Adipocyte (in vitro differentiated cells): ENCODE measurements around the gene TIAM1.
"Not testable (repeated sequence)": the region's sequence is repeated elsewhere in the genome, so short reads cannot be mapped to it uniquely, and the experiment has no call there.

Source experiments
- DNase-seq: peaks from one replicate; pipeline ENCODE4 v3.0.0-alpha.2; 2015; ENCODE audit warnings: low read depth
- H3K27me3 ChIP-seq: replicated peaks from 2 replicates; pipeline ENCODE4 v1.7.0; 2013; ENCODE audit warnings: mild to moderate bottlenecking, low read length, moderate library complexity; ENCODE audit not compliant: control insufficient read depth, insufficient read depth
- H3K36me3 ChIP-seq: 2 replicates; pipeline ENCODE4 v1.7.0; 2013; ENCODE audit warnings: low read length, mild to moderate bottlenecking, moderate library complexity; ENCODE audit not compliant: control insufficient read depth, insufficient read depth, severe bottlenecking
- H3K4me1 ChIP-seq: 2 replicates; pipeline ENCODE4 v1.7.0; 2013; ENCODE audit warnings: mild to moderate bottlenecking, low read length, moderate library complexity; ENCODE audit not compliant: control insufficient read depth, insufficient read depth
- H3K4me3 ChIP-seq: 2 replicates; pipeline ENCODE4 v1.7.0; 2013; ENCODE audit warnings: mild to moderate bottlenecking, low read length, moderate library complexity
- H3K9ac ChIP-seq: 2 replicates; pipeline ENCODE4 v1.7.0; 2013; ENCODE audit warnings: mild to moderate bottlenecking, low read length, moderate library complexity
- H3K9me3 ChIP-seq: 2 replicates; pipeline ENCODE4 v1.7.0; 2013; ENCODE audit warnings: mild to moderate bottlenecking, low read length, moderate library complexity; ENCODE audit not compliant: control insufficient read depth

Gene TIAM1

GRCh38 chr21:31243611-31244010 is 100.5 kb downstream of the TIAM1 start:
- peaks cover 12% of the 10 kb centered on the region for H3K36me3 ChIP-seq
- H3K27me3 ChIP-seq, result no peaks in the 10 kb centered on the region
- H3K4me3 ChIP-seq, result no peak overlapping the region
- H3K9ac ChIP-seq, result no peak overlapping the region
- no peaks in the 10 kb centered on the region for H3K4me1 ChIP-seq
- peaks cover 19% of the 10 kb centered on the region for H3K9me3 ChIP-seq
- no peak for DNase-seq

- Histone ChIP-seq H3K27me3 (no peaks in the 10 kb centered on the region), H3K36me3 (peaks cover 5% of the 10 kb centered on the region), H3K4me3 (no peak overlapping the region), H3K9ac (no peak overlapping the region), H3K9me3 (peaks cover 8% of the 10 kb centered on the region), H3K4me1 (no peaks in the 10 kb centered on the region)
- no peak for DNase-seq
Observed at GRCh38 chr21:31236528-31236927, 107.5 kb downstream of the TIAM1 start.

- no peak for DNase-seq
- peaks cover 8% of the 10 kb centered on the region for H3K9me3 ChIP-seq
Observed at GRCh38 chr21:31235671-31236450, 108.2 kb downstream of the TIAM1 start.

GRCh38 chr21:31234936-31235335 is 109.1 kb downstream of the TIAM1 start:
- Histone ChIP-seq H3K4me1 (no peaks in the 10 kb centered on the region), H3K36me3 (no peaks in the 10 kb centered on the region), H3K27me3 (no peaks in the 10 kb centered on the region), H3K9ac (no peak overlapping the region), H3K9me3 (no peaks in the 10 kb centered on the region), H3K4me3 (no peak overlapping the region)
- no peak for DNase-seq

More at GRCh38 chr21:31235671-31236450, 108.2 kb downstream of the TIAM1 start:
- Histone ChIP-seq H3K27me3 (no peaks in the 10 kb centered on the region), H3K36me3 (peaks cover 5% of the 10 kb centered on the region), H3K4me1 (no peaks in the 10 kb centered on the region), H3K9ac (no peak overlapping the region), H3K4me3 (no peak overlapping the region)

- Histone ChIP-seq H3K9me3 (no peaks in the 10 kb centered on the region), H3K4me3 (no peak overlapping the region), H3K9ac (no peak overlapping the region), H3K36me3 (no peaks in the 10 kb centered on the region), H3K27me3 (no peaks in the 10 kb centered on the region), H3K4me1 (no peaks in the 10 kb centered on the region)
- DNase-seq, result no peak
Observed at GRCh38 chr21:31233711-31234110, 110.3 kb downstream of the TIAM1 start.

- no peaks in the 10 kb centered on the region for H3K9me3 ChIP-seq
- no peak overlapping the region for H3K9ac ChIP-seq
- DNase-seq, result no peak
- no peaks in the 10 kb centered on the region for H3K27me3 ChIP-seq
- H3K4me3 ChIP-seq, result no peak overlapping the region
- H3K4me1 ChIP-seq, result no peaks in the 10 kb centered on the region
- no peaks in the 10 kb centered on the region for H3K36me3 ChIP-seq
Observed at GRCh38 chr21:31232344-31232743, 111.7 kb downstream of the TIAM1 start.

- Histone ChIP-seq H3K4me1 (no peaks in the 10 kb centered on the region), H3K36me3 (no peaks in the 10 kb centered on the region), H3K4me3 (no peak overlapping the region), H3K27me3 (no peaks in the 10 kb centered on the region), H3K9ac (no peak overlapping the region), H3K9me3 (no peaks in the 10 kb centered on the region)
- DNase-seq, result no peak
Observed at GRCh38 chr21:31230937-31231336, 113.1 kb downstream of the TIAM1 start.

GRCh38 chr21:31228723-31229122 is 115.3 kb downstream of the TIAM1 start:
- not testable (repeated sequence) for H3K4me3 ChIP-seq, DNase-seq, H3K36me3 ChIP-seq, H3K27me3 ChIP-seq, H3K9me3 ChIP-seq, H3K4me1 ChIP-seq, H3K9ac ChIP-seq

- DNase-seq, result no peak
- Histone ChIP-seq H3K9ac (no peak overlapping the region), H3K4me1 (peaks cover 17% of the 10 kb centered on the region), H3K36me3 (no peaks in the 10 kb centered on the region), H3K4me3 (no peak overlapping the region), H3K9me3 (no peaks in the 10 kb centered on the region), H3K27me3 (no peaks in the 10 kb centered on the region)
Observed at GRCh38 chr21:31225713-31226112, 118.3 kb downstream of the TIAM1 start.

- Histone ChIP-seq H3K4me3 (no peak overlapping the region), H3K9ac (no peak overlapping the region), H3K9me3 (no peaks in the 10 kb centered on the region), H3K27me3 (no peaks in the 10 kb centered on the region), H3K36me3 (no peaks in the 10 kb centered on the region), H3K4me1 (peaks cover 39% of the 10 kb centered on the region)
- DNase-seq, result peak; percentile 43
Observed at GRCh38 chr21:31222142-31222541, 121.9 kb downstream of the TIAM1 start.

GRCh38 chr21:31221043-31221442 is 123.0 kb downstream of the TIAM1 start:
- H3K4me3 ChIP-seq, result no peak overlapping the region
- no peaks in the 10 kb centered on the region for H3K36me3 ChIP-seq
- H3K9me3 ChIP-seq, result no peaks in the 10 kb centered on the region
- no peak overlapping the region for H3K9ac ChIP-seq
- DNase-seq, result no peak
- no peaks in the 10 kb centered on the region for H3K27me3 ChIP-seq
- peaks cover 39% of the 10 kb centered on the region for H3K4me1 ChIP-seq

- peak; percentile 47 for DNase-seq
- H3K9me3 ChIP-seq, result no peaks in the 10 kb centered on the region
- peak overlapping the region; percentile 67 for H3K4me3 ChIP-seq
- no peaks in the 10 kb centered on the region for H3K27me3 ChIP-seq
- H3K9ac ChIP-seq, result peak overlapping the region; percentile 48
- peaks cover 39% of the 10 kb centered on the region for H3K4me1 ChIP-seq
- H3K36me3 ChIP-seq, result no peaks in the 10 kb centered on the region
Observed at GRCh38 chr21:31220575-31220974, 123.5 kb downstream of the TIAM1 start.
